ENCODE results near the gene ZNF618. TPM values are rescaled to one million over a fixed set of nuclear protein-coding genes. Genes with fewer than 3 reads are reported as not detected.

Gene ZNF618
- total RNA-seq, 1 experiment from 2014 or later: 1.2 TPM

GRCh38 chr9:113921396-113921925 lies 45.4 kb downstream of the ZNF618 start:
- H3K9me3 Mint-ChIP-seq (ENCODE audit: unreplicated experiment): peaks cover 45% of the 10 kb centered on the region
- no peak overlapping the region for H3K4me3 Mint-ChIP-seq (ENCODE audit: unreplicated experiment)
- H3K27ac Mint-ChIP-seq (ENCODE audit: unreplicated experiment): no peak overlapping the region
- no peak for DNase-seq
- no peaks in the 10 kb centered on the region for H3K4me1 Mint-ChIP-seq (ENCODE audit: low read depth, unreplicated experiment)
- Histone ChIP-seq H3K36me3 (ENCODE audit: control insufficient read depth, insufficient read depth, low read length) (no peaks in the 10 kb centered on the region), H3K4me1 (no peaks in the 10 kb centered on the region), H3K4me3 (ENCODE audit: low read depth, low read length) (no peak overlapping the region), H3K27me3 (replicated peaks; ENCODE audit: control insufficient read depth, insufficient read depth, low read length) (no peaks in the 10 kb centered on the region), H3K9me3 (peaks cover 8% of the 10 kb centered on the region)
- no peaks in the 10 kb centered on the region for H3K36me3 Mint-ChIP-seq (ENCODE audit: insufficient read depth, unreplicated experiment)
- POLR2A ChIA-PET: no interaction called here
- CTCF ChIA-PET: no interaction called here
- intact Hi-C loops (cut with micrococcal nuclease; ENCODE audit: unreplicated experiment): no loop called here
- TF ChIP-seq CTCF (IDR thresholded peaks at IDR 0.05; ENCODE audit: insufficient read depth in 1 of 2, low read depth in 1 of 2, low read length in 1 of 2, severe bottlenecking in 1 of 2, unreplicated experiment in 1 of 2): no peak
- peaks cover 15% of the 10 kb centered on the region for H3K27me3 Mint-ChIP-seq (ENCODE audit: insufficient read depth, unreplicated experiment)
- BruUV-seq (replicated peaks): no TSS peak

- no peaks in the 10 kb centered on the region for H3K27me3 ChIP-seq (replicated peaks; ENCODE audit: control insufficient read depth, insufficient read depth, low read length)
- TF ChIP-seq CTCF (IDR thresholded peaks at IDR 0.05; ENCODE audit: insufficient read depth in 1 of 2, low read depth in 1 of 2, low read length in 1 of 2, severe bottlenecking in 1 of 2, unreplicated experiment in 1 of 2): no peak
- H3K36me3 ChIP-seq (ENCODE audit: control insufficient read depth, insufficient read depth, low read length): no peaks in the 10 kb centered on the region
- ChIA-PET CTCF (no interaction called here), POLR2A (no interaction called here)
- H3K9me3 ChIP-seq: peaks cover 8% of the 10 kb centered on the region
- peaks cover 17% of the 10 kb centered on the region for H3K27me3 Mint-ChIP-seq (ENCODE audit: insufficient read depth, unreplicated experiment)
- H3K27ac Mint-ChIP-seq (ENCODE audit: unreplicated experiment): no peak overlapping the region
- peaks cover 49% of the 10 kb centered on the region for H3K9me3 Mint-ChIP-seq (ENCODE audit: unreplicated experiment)
- H3K4me1 ChIP-seq: no peaks in the 10 kb centered on the region
- no peak overlapping the region for H3K4me3 ChIP-seq (ENCODE audit: low read depth, low read length)
- intact Hi-C loops (cut with micrococcal nuclease; ENCODE audit: unreplicated experiment): no loop called here
- no TSS peak for BruUV-seq (replicated peaks)
- no peak for DNase-seq
- no peaks in the 10 kb centered on the region for H3K36me3 Mint-ChIP-seq (ENCODE audit: insufficient read depth, unreplicated experiment)
- H3K4me1 Mint-ChIP-seq (ENCODE audit: low read depth, unreplicated experiment): no peaks in the 10 kb centered on the region
- no peak overlapping the region for H3K4me3 Mint-ChIP-seq (ENCODE audit: unreplicated experiment)
Measured at GRCh38 chr9:113922160-113922559, 46.1 kb downstream of the ZNF618 start.

- TF ChIP-seq CTCF (IDR thresholded peaks at IDR 0.05; ENCODE audit: insufficient read depth in 1 of 2, low read depth in 1 of 2, low read length in 1 of 2, severe bottlenecking in 1 of 2, unreplicated experiment in 1 of 2): no peak
- ChIA-PET POLR2A (no interaction called here), CTCF (no interaction called here)
- Histone ChIP-seq H3K27me3 (replicated peaks; ENCODE audit: control insufficient read depth, insufficient read depth, low read length) (no peaks in the 10 kb centered on the region), H3K36me3 (ENCODE audit: control insufficient read depth, insufficient read depth, low read length) (no peaks in the 10 kb centered on the region), H3K4me3 (ENCODE audit: low read depth, low read length) (no peak overlapping the region), H3K4me1 (no peaks in the 10 kb centered on the region), H3K9me3 (peaks cover 12% of the 10 kb centered on the region)
- Mint-ChIP-seq H3K27me3 (ENCODE audit: insufficient read depth, unreplicated experiment) (peaks cover 17% of the 10 kb centered on the region), H3K27ac (ENCODE audit: unreplicated experiment) (no peak overlapping the region), H3K36me3 (ENCODE audit: insufficient read depth, unreplicated experiment) (no peaks in the 10 kb centered on the region), H3K4me1 (ENCODE audit: low read depth, unreplicated experiment) (no peaks in the 10 kb centered on the region), H3K4me3 (ENCODE audit: unreplicated experiment) (no peak overlapping the region), H3K9me3 (ENCODE audit: unreplicated experiment) (peaks cover 60% of the 10 kb centered on the region)
- no TSS peak for BruUV-seq (replicated peaks)
- no peak for DNase-seq
- intact Hi-C loops (cut with micrococcal nuclease; ENCODE audit: unreplicated experiment): no loop called here
Measured at GRCh38 chr9:113926211-113926610, 50.1 kb downstream of the ZNF618 start.
